ENCODE results near the gene SERPINA4. TPM values are rescaled to one million over a fixed set of nuclear protein-coding genes. Genes with fewer than 3 reads are reported as not detected.

SERPINA4 gene
- total and polyA plus RNA-seq, 2 of the 13 experiments (the other 11 are each of a cell fraction or from before 2014, with no cell fraction given), result 39.1 to 57.8 TPM

- TF ChIP-seq FOXP4 (CRISPR knock-in tag; IDR thresholded peaks at IDR 0.05) (0 out of 2 replicates have a peak, but pooled peaks have one; percentile 26), TSC22D2 (CRISPR knock-in tag; IDR thresholded peaks at IDR 0.05; ENCODE audit: borderline replicate concordance) (peak; percentile 81; the same call in 1 of the 2 replicates), ZBTB34 (CRISPR knock-in tag; IDR thresholded peaks at IDR 0.05) (0 out of 2 replicates have a peak, but pooled peaks have one; percentile 62), KAT8 (CRISPR knock-in tag; IDR thresholded peaks at IDR 0.05) (0 out of 2 replicates have a peak, but pooled peaks have one; percentile 21), ZNF557 (CRISPR knock-in tag; IDR thresholded peaks at IDR 0.05) (0 out of 2 replicates have a peak, but pooled peaks have one; percentile 42), KLF16 (CRISPR knock-in tag; IDR thresholded peaks at IDR 0.05) (peak in 1 of 2 experiments; percentile 30; a peak in 1 of 4 replicates), HNF1A (IDR thresholded peaks at IDR 0.05; ENCODE audit: low read depth) (no peak), HNF1A (CRISPR knock-in tag; IDR thresholded peaks at IDR 0.05; ENCODE audit: borderline replicate concordance) (peak; percentile 68; the same call in 1 of the 2 replicates), TCF7 (IDR thresholded peaks at IDR 0.05; ENCODE audit: low read depth) (peak; percentile 24; the same call in 1 of the 2 replicates), BCL6 (CRISPR knock-in tag; IDR thresholded peaks at IDR 0.05) (peak; percentile 68), ZNF562 (CRISPR knock-in tag; IDR thresholded peaks at IDR 0.05; ENCODE audit: borderline replicate concordance) (peak; percentile 57; the same call in 1 of the 2 replicates), AGO2 (optimal IDR thresholded peaks at IDR 0.05; ENCODE audit: low read depth, low read length) (no peak), SATB2 (CRISPR knock-in tag; IDR thresholded peaks at IDR 0.05) (0 out of 2 replicates have a peak, but pooled peaks have one; percentile 67), ZNF274 (CRISPR knock-in tag; IDR thresholded peaks at IDR 0.05) (no peak), ARID2 (CRISPR knock-in tag; IDR thresholded peaks at IDR 0.05; ENCODE audit: borderline replicate concordance) (peak; percentile 91; the same call in 1 of the 2 replicates), ZNF124 (CRISPR knock-in tag; IDR thresholded peaks at IDR 0.05) (0 out of 2 replicates have a peak, but pooled peaks have one; percentile 50), ZEB1 (IDR thresholded peaks at IDR 0.05; ENCODE audit: insufficient replicate concordance, low read depth) (peak; percentile 14), NR1H2 (CRISPR knock-in tag; IDR thresholded peaks at IDR 0.05; ENCODE audit: borderline replicate concordance, low read depth) (no peak), POLR2A (IDR thresholded peaks at IDR 0.05; ENCODE audit: insufficient read depth in 1 of 2, low read depth in 2 of 2, low read length in 2 of 2) (peak; percentile 72 to 98), ZBTB26 (CRISPR knock-in tag; IDR thresholded peaks at IDR 0.05; ENCODE audit: borderline replicate concordance) (0 out of 2 replicates have a peak, but pooled peaks have one; percentile 17)
Observed at GRCh38 chr14:94612174-94612573, 50.9 kb downstream of the SERPINA4 start, which contains the start of gene SERPINA3 (continued).

Data from HepG2 (cell line).